ENCODE measurements around the gene MOK. TPM values are rescaled to one million over a fixed set of nuclear protein-coding genes. Genes with fewer than 3 reads are reported as not detected.

Gene MOK
- total RNA-seq, 1 experiment from 2014 or later = 2.8 TPM

DNA sequence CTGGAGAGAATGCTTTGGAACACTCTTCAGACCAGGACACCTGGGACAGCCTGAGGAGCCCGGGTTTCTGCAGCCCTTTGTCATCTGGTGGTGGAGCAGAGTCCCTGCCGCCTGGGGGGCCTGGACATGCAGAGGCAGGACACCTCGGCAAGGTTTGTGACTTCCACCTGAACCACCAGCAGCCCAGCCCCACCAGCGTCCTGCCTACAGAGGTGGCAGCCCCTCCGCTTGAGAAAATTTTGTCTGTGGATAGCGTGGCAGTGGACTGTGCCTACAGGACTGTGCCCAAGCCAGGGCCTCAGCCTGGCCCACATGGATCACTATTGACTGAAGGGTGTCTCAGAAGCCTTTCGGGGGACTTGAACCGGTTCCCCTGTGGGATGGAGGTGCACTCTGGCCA is 36.6 kb upstream of the MOK start:
- TF ChIP-seq, protein P1, sequence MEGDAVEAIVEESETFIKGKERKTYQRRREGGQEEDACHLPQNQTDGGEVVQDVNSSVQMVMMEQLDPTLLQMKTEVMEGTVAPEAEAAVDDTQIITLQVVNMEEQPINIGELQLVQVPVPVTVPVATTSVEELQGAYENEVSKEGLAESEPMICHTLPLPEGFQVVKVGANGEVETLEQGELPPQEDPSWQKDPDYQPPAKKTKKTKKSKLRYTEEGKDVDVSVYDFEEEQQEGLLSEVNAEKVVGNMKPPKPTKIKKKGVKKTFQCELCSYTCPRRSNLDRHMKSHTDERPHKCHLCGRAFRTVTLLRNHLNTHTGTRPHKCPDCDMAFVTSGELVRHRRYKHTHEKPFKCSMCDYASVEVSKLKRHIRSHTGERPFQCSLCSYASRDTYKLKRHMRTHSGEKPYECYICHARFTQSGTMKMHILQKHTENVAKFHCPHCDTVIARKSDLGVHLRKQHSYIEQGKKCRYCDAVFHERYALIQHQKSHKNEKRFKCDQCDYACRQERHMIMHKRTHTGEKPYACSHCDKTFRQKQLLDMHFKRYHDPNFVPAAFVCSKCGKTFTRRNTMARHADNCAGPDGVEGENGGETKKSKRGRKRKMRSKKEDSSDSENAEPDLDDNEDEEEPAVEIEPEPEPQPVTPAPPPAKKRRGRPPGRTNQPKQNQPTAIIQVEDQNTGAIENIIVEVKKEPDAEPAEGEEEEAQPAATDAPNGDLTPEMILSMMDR (conservative IDR thresholded peaks at IDR 0.05) = no peak
- H3K4ac ChIP-seq (ENCODE audit: low read depth, low read length) = no peak overlapping the region
- H4K91ac ChIP-seq (ENCODE audit: insufficient read length, low read depth, low read length) = no peak overlapping the region
- H2BK12ac ChIP-seq (ENCODE audit: insufficient read length, low read depth, low read length) = no peak overlapping the region
- H3K23me2 ChIP-seq (ENCODE audit: insufficient read length, low read depth, low read length, poor library complexity, severe bottlenecking) = no peaks in the 10 kb centered on the region
- H4K5ac ChIP-seq (ENCODE audit: insufficient read length, low read depth, low read length) = no peak overlapping the region
- no peak overlapping the region for H3K18ac ChIP-seq (ENCODE audit: insufficient read length, low read depth, low read length)
- H3K9me3 Mint-ChIP-seq = no peaks in the 10 kb centered on the region
- no peak overlapping the region for H2BK120ac ChIP-seq (ENCODE audit: low read depth, low read length, poor library complexity, severe bottlenecking)
- H3K27me3 Mint-ChIP-seq (ENCODE audit: low read depth) = no peaks in the 10 kb centered on the region
- H4K8ac ChIP-seq (replicated peaks; ENCODE audit: insufficient read length, low read depth, low read length) = no peak overlapping the region
- no peak overlapping the region for H3K4me3 Mint-ChIP-seq
- no peak overlapping the region for H3K14ac ChIP-seq (ENCODE audit: insufficient read depth, low read length)
- DNase-seq = no peak
- no peak overlapping the region for H2BK5ac ChIP-seq (ENCODE audit: insufficient read length, low read length)
- no peaks in the 10 kb centered on the region for H3K79me1 ChIP-seq (ENCODE audit: insufficient read depth, low read depth, low read length, poor library complexity, severe bottlenecking)
- H3K27ac Mint-ChIP-seq = peak overlapping the region in 2 of 3 experiments; percentile 62 to 92; a peak in 1 of 7 replicates
- no peak overlapping the region for H3K23ac ChIP-seq (ENCODE audit: insufficient read length, low read depth, low read length)
- H2AFZ ChIP-seq (ENCODE audit: low read length) = no peak overlapping the region
- no peak overlapping the region for H2BK20ac ChIP-seq (ENCODE audit: low read depth, low read length, poor library complexity, severe bottlenecking)
- no peaks in the 10 kb centered on the region for H3K4me1 ChIP-seq (ENCODE audit: insufficient read depth, low read length)
- no peaks in the 10 kb centered on the region for H3K27me3 ChIP-seq (ENCODE audit: insufficient read depth, low read length)
- H4K20me1 ChIP-seq (ENCODE audit: control insufficient read depth, insufficient read depth, insufficient read length) = no peaks in the 10 kb centered on the region
- no peak overlapping the region for H3K4me2 ChIP-seq (ENCODE audit: insufficient read depth, insufficient read length, low read length)
- no peak overlapping the region for H3T11ph ChIP-seq (ENCODE audit: low read length)
- H3K9ac ChIP-seq (ENCODE audit: extremely low read depth, insufficient read length, low read length) = no peak overlapping the region
- no peak overlapping the region for H2BK15ac ChIP-seq (ENCODE audit: low read depth, low read length)
- H3K79me2 ChIP-seq (ENCODE audit: insufficient read depth, low read length) = no peaks in the 10 kb centered on the region
- no peak overlapping the region for H3K56ac ChIP-seq (ENCODE audit: insufficient read length, low read depth, low read length)
- H3K27ac ChIP-seq (ENCODE audit: insufficient read length, low read depth, low read length) = no peak overlapping the region
- H3K9me3 ChIP-seq (ENCODE audit: control insufficient read depth, low read depth, low read length) = no peaks in the 10 kb centered on the region
- WGBS (ENCODE audit: extremely low coverage, insufficient read length, low lambda C conversion rate) = no CpG with 5 or more reads among the region's 8 CpGs
- no peak overlapping the region for H2AK5ac ChIP-seq (ENCODE audit: insufficient read length, low read length)
- H3K4me1 Mint-ChIP-seq = peaks cover 0 to 5% of the 10 kb centered on the region in 2 experiments; a peak in 1 of 4 replicates
- peaks cover 11 to 50% (median 45%) of the 10 kb centered on the region in 3 experiments; a peak in 6 of 7 replicates for H3K36me3 Mint-ChIP-seq (ENCODE audit: insufficient read depth in 1 of 3, low read depth in 3 of 3)

Measured in H9 (cell line).